ENCODE measurements around the gene SLIT3.

The SLIT3 gene

GRCh38 chr5:168836603-168837231 lies 464.2 kb downstream of the SLIT3 start:
- no peak overlapping the region for H3K4me3 ChIP-seq (ENCODE audit: insufficient read depth, low read length, poor library complexity, severe bottlenecking)
- H3K79me2 ChIP-seq (ENCODE audit: insufficient read depth, low read length): no peaks in the 10 kb centered on the region
- H3K4me2 ChIP-seq (ENCODE audit: low read depth, low read length, poor library complexity, severe bottlenecking): no peak overlapping the region
- H3K9me3 ChIP-seq (ENCODE audit: insufficient read depth, low read length): no peaks in the 10 kb centered on the region
- H2AFZ ChIP-seq (ENCODE audit: low read depth, low read length, severe bottlenecking): no peak overlapping the region
- no peaks in the 10 kb centered on the region for H3K9me2 ChIP-seq (replicated peaks; ENCODE audit: insufficient read depth, low read length)
- H4K20me1 ChIP-seq (ENCODE audit: low read depth, low read length): no peaks in the 10 kb centered on the region
- no peak overlapping the region for H3K27ac ChIP-seq (ENCODE audit: low read depth, low read length)
- no peak overlapping the region for H3K9ac ChIP-seq (ENCODE audit: low read length)
- no peaks in the 10 kb centered on the region for H3F3A ChIP-seq (ENCODE audit: insufficient read depth)
- no peak for TF ChIP-seq CTCF (IDR thresholded peaks at IDR 0.05; ENCODE audit: insufficient read depth, low read length, poor library complexity, severe bottlenecking)
- no peak for TF ChIP-seq EZH2phosphoT487 (conservative IDR thresholded peaks at IDR 0.05; ENCODE audit: low read length)
- H3K36me3 ChIP-seq (ENCODE audit: low read length): no peaks in the 10 kb centered on the region
- H3K27me3 ChIP-seq (ENCODE audit: low read length): no peaks in the 10 kb centered on the region

GRCh38 chr5:168833936-168834335 lies 467.0 kb downstream of the SLIT3 start:
- Histone ChIP-seq H3F3A (ENCODE audit: insufficient read depth) (no peaks in the 10 kb centered on the region), H3K27ac (ENCODE audit: low read depth, low read length) (no peak overlapping the region), H3K27me3 (ENCODE audit: low read length) (no peaks in the 10 kb centered on the region), H3K4me2 (ENCODE audit: low read depth, low read length, poor library complexity, severe bottlenecking) (no peak overlapping the region), H3K9me3 (ENCODE audit: insufficient read depth, low read length) (no peaks in the 10 kb centered on the region), H3K9ac (ENCODE audit: low read length) (no peak overlapping the region), H4K20me1 (ENCODE audit: low read depth, low read length) (no peaks in the 10 kb centered on the region), H3K79me2 (ENCODE audit: insufficient read depth, low read length) (no peaks in the 10 kb centered on the region), H2AFZ (ENCODE audit: low read depth, low read length, severe bottlenecking) (no peak overlapping the region), H3K36me3 (ENCODE audit: low read length) (no peaks in the 10 kb centered on the region), H3K4me3 (ENCODE audit: insufficient read depth, low read length, poor library complexity, severe bottlenecking) (no peak overlapping the region), H3K9me2 (replicated peaks; ENCODE audit: insufficient read depth, low read length) (no peaks in the 10 kb centered on the region)
- TF ChIP-seq CTCF (IDR thresholded peaks at IDR 0.05; ENCODE audit: insufficient read depth, low read length, poor library complexity, severe bottlenecking): no peak
- TF ChIP-seq EZH2phosphoT487 (conservative IDR thresholded peaks at IDR 0.05; ENCODE audit: low read length): no peak

GRCh38 chr5:168833383-168833782 lies 467.6 kb downstream of the SLIT3 start:
- no peak overlapping the region for H3K4me3 ChIP-seq (ENCODE audit: insufficient read depth, low read length, poor library complexity, severe bottlenecking)
- H3K4me2 ChIP-seq (ENCODE audit: low read depth, low read length, poor library complexity, severe bottlenecking): no peak overlapping the region
- no peaks in the 10 kb centered on the region for H4K20me1 ChIP-seq (ENCODE audit: low read depth, low read length)
- no peak overlapping the region for H3K27ac ChIP-seq (ENCODE audit: low read depth, low read length)
- H3K36me3 ChIP-seq (ENCODE audit: low read length): no peaks in the 10 kb centered on the region
- no peaks in the 10 kb centered on the region for H3K9me3 ChIP-seq (ENCODE audit: insufficient read depth, low read length)
- no peaks in the 10 kb centered on the region for H3K9me2 ChIP-seq (replicated peaks; ENCODE audit: insufficient read depth, low read length)
- no peak overlapping the region for H2AFZ ChIP-seq (ENCODE audit: low read depth, low read length, severe bottlenecking)
- no peaks in the 10 kb centered on the region for H3K79me2 ChIP-seq (ENCODE audit: insufficient read depth, low read length)
- TF ChIP-seq CTCF (IDR thresholded peaks at IDR 0.05; ENCODE audit: insufficient read depth, low read length, poor library complexity, severe bottlenecking) (no peak), EZH2phosphoT487 (conservative IDR thresholded peaks at IDR 0.05; ENCODE audit: low read length) (no peak)
- no peaks in the 10 kb centered on the region for H3F3A ChIP-seq (ENCODE audit: insufficient read depth)
- no peak overlapping the region for H3K9ac ChIP-seq (ENCODE audit: low read length)
- no peaks in the 10 kb centered on the region for H3K27me3 ChIP-seq (ENCODE audit: low read length)

Data from SU-DHL-6 (cell line).